Measurements from ENCODE around the gene ARMC6.
"Not testable (repeated sequence)": the region's sequence is repeated elsewhere in the genome, so short reads cannot be mapped to it uniquely, and the experiment has no call there.

Gene ARMC6

GRCh38 chr19:19022380-19022961, 10.9 kb upstream of the ARMC6 start:
- TF ChIP-seq CTCF (IDR thresholded peaks at IDR 0.05; ENCODE audit: low read depth, low read length) = no peak

GRCh38 chr19:19023376-19023775, 10.0 kb upstream of the ARMC6 start:
- not testable (repeated sequence) for H3K4me3 ChIP-seq (ENCODE audit: low read depth, low read length)

More at GRCh38 chr19:19022380-19022961, 10.9 kb upstream of the ARMC6 start:
- H3K4me3 ChIP-seq (ENCODE audit: low read depth, low read length) = no peak overlapping the region

- H3K4me3 ChIP-seq (ENCODE audit: low read depth, low read length) = no peak overlapping the region
- no peak for TF ChIP-seq CTCF (IDR thresholded peaks at IDR 0.05; ENCODE audit: low read depth, low read length)
Observed at GRCh38 chr19:19025861-19026260, 7.5 kb upstream of the ARMC6 start.

GRCh38 chr19:19026299-19026971, 7.0 kb upstream of the ARMC6 start:
- no peak overlapping the region for H3K4me3 ChIP-seq (ENCODE audit: low read depth, low read length)
- TF ChIP-seq CTCF (IDR thresholded peaks at IDR 0.05; ENCODE audit: low read depth, low read length) = no peak

GRCh38 chr19:19027228-19027627, 6.2 kb upstream of the ARMC6 start:
- no peak for TF ChIP-seq CTCF (IDR thresholded peaks at IDR 0.05; ENCODE audit: low read depth, low read length)
- H3K4me3 ChIP-seq (ENCODE audit: low read depth, low read length) = no peak overlapping the region

GRCh38 chr19:19028526-19028925, 4.9 kb upstream of the ARMC6 start:
- TF ChIP-seq CTCF (IDR thresholded peaks at IDR 0.05; ENCODE audit: low read depth, low read length) = no peak
- no peak overlapping the region for H3K4me3 ChIP-seq (ENCODE audit: low read depth, low read length)

GRCh38 chr19:19031891-19032290, 1.5 kb upstream of the ARMC6 start:
- no peak for TF ChIP-seq CTCF (IDR thresholded peaks at IDR 0.05; ENCODE audit: low read depth, low read length)
- peak overlapping the region; percentile 92 for H3K4me3 ChIP-seq (ENCODE audit: low read depth, low read length)

Measured in WI38 (cell line).